Esophagus muscularis mucosa (tissue), 4 donors: Measurements from ENCODE around the gene NPPB. TPM values are rescaled to one million over a fixed set of nuclear protein-coding genes. Genes with fewer than 3 reads are reported as not detected.

Source experiments
- DNase-seq: peaks from one replicate; pipeline ENCODE4 v3.0.0-alpha.2; 2017; ENCODE audit errors: extremely low spot score
- H3K27ac ChIP-seq, 4 donors: fragments of 200-600 bp; sonication (generic); replicated peaks in 1 of 4; 1 replicate in 3 of 4; 2 replicates in 1 of 4; pipeline ENCODE4 v1.5.1; 2016 to 2019; ENCODE audit warnings: mild to moderate bottlenecking in 1 of 4
- H3K27me3 ChIP-seq, 4 donors: fragments of 200-600 bp; sonication (generic); one replicate each; pipeline versions ENCODE4 v1.5.1 to v1.6.0; 2016 to 2019
- H3K36me3 ChIP-seq, 4 donors: fragments of 200-600 bp; sonication (generic); one replicate each; pipeline ENCODE4 v1.5.1; 2016 to 2019
- H3K4me1 ChIP-seq, 4 donors: fragments of 200-600 bp; sonication (generic); one replicate each; pipeline ENCODE4 v1.5.1; 2016 to 2019
- H3K4me3 ChIP-seq, 4 donors: fragments of 200-600 bp; sonication (generic); 1 replicate in 2 of 4; 2 replicates in 2 of 4; pipeline ENCODE4 v1.5.1; 2016 to 2019; ENCODE audit warnings: mild to moderate bottlenecking in 4 of 4, moderate library complexity in 1 of 4
- H3K9me3 ChIP-seq, 4 donors: fragments of 200-600 bp; sonication (generic); 1 replicate in 3 of 4; 2 replicates in 1 of 4; pipeline ENCODE4 v1.5.1; 2016 to 2019
- EP300 ChIP-seq: sonication (generic); formaldehyde crosslinking; IDR thresholded peaks from one replicate; pipeline ENCODE4 v1.6.1; 2017; ENCODE audit warnings: antibody characterized with exemption
- POLR2A ChIP-seq: fragments of 450-650 bp; IDR thresholded peaks from one replicate; pipeline ENCODE4 v1.6.1; 2017; ENCODE audit warnings: antibody characterized with exemption, moderate library complexity, mild to moderate bottlenecking, low read depth
- POLR2AphosphoS5 ChIP-seq, 2 donors: sonication (generic); formaldehyde crosslinking; IDR thresholded peaks; one replicate each; pipeline ENCODE4 v1.6.1; 2017; ENCODE audit warnings: antibody characterized with exemption in 2 of 2
- WGBS: methylation state at CpG from one replicate; pipeline ENCODE4 v1.1.5; 2018; 5-methylcytosine and 5-hydroxymethylcytosine counted together
- intact Hi-C: fragments of 100-400 bp; cut with DNase I; formaldehyde crosslinking; loops from one replicate; pipeline ENCODE4 v1.15.1; 2023
- total RNA-seq, 4 donors: library from RNA; depleted of rRNA; stranded (reverse); fragments of >200 nt; gene quantifications; one replicate each; pipeline versions ENCODE4 v1.1.0 to v1.2.1, GENCODE V29; 2016
- TF ChIP-seq, protein P1 (sequence below), 3 experiments: fragments of 200-600 bp in 2 of 3; fragments of 450-650 bp in 1 of 3; sonication (generic) in 2 of 3; IDR thresholded peaks; one replicate each; pipeline ENCODE4 v1.5.1; 2017 to 2019; ENCODE audit warnings: antibody characterized with exemption in 3 of 3, mild to moderate bottlenecking in 2 of 3, moderate library complexity in 1 of 3

Gene NPPB
- total RNA-seq, 4 donors from 2014 or later: not detected

DNA sequence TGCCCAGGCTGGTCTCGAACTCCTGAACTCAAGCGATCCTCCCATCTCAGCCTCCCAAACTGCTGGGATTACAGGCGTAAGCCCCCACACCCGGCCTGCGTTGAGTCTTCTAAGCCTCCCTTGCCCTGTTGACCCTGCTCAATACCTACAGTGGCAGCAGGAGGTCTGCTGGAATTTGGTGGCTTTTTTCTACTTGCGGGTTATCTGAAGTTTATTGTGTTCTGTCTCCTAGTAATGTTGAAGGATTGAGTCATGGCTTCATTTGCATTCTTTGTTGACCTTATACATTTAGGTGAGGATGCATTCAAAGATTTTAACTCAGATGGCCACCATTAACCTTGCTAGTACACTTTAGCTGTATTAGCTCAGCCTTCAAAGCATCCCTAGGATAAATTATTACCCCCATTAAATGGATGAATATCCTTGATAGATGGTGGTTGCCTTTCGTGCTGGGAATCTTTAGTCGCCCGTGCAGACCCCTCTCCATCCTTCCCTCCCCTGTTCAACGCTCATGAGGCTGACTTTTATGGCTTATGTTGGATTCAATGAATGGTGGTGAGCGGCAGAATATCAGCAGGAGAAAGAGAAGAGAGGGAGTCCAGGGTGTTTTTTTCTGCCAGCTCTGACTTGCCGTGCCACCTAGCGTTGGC lies 9.7 kb upstream of the NPPB start:
- DNase-seq: no peak
- H3K4me3 ChIP-seq: no peak overlapping the region
- 67% methylated on average over 13 of the region's 13 CpGs for WGBS
- intact Hi-C loops: no loop called here
- no peaks in the 10 kb centered on the region for H3K36me3 ChIP-seq
- TF ChIP-seq POLR2A (no peak), POLR2AphosphoS5 (IDR thresholded peaks at IDR 0.05) (no peak), EP300 (no peak)
- TF ChIP-seq, protein P1, sequence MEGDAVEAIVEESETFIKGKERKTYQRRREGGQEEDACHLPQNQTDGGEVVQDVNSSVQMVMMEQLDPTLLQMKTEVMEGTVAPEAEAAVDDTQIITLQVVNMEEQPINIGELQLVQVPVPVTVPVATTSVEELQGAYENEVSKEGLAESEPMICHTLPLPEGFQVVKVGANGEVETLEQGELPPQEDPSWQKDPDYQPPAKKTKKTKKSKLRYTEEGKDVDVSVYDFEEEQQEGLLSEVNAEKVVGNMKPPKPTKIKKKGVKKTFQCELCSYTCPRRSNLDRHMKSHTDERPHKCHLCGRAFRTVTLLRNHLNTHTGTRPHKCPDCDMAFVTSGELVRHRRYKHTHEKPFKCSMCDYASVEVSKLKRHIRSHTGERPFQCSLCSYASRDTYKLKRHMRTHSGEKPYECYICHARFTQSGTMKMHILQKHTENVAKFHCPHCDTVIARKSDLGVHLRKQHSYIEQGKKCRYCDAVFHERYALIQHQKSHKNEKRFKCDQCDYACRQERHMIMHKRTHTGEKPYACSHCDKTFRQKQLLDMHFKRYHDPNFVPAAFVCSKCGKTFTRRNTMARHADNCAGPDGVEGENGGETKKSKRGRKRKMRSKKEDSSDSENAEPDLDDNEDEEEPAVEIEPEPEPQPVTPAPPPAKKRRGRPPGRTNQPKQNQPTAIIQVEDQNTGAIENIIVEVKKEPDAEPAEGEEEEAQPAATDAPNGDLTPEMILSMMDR (IDR thresholded peaks at IDR 0.05): no peak
- peaks cover 0 to 3% (median 0%) of the 10 kb centered on the region in 4 donors for H3K4me1 ChIP-seq
- peaks cover 0 to 34% (median 0%) of the 10 kb centered on the region in 4 donors for H3K27me3 ChIP-seq
- no peak overlapping the region for H3K27ac ChIP-seq
- no peaks in the 10 kb centered on the region for H3K9me3 ChIP-seq

DNA sequence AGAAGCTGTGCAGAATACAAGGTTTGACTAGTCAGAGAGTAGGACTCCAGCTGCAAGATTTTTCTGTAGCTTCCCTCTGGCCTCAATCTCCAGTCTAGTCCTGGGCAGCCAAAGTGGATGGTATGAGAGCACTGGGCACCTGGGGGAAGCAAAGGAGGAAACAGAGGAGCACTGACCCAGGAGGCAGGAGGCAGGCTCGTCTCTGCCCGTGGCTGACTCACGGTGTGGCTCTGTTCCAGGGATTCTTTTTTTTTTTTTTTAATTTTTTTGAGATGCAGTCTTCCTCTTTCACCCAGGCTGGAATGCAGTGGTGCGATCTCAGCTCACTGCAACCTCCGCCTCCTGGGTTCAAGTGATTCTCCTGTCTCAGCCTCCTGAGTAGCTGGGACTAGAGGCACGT lies 4.1 kb upstream of the NPPB start:
- DNase-seq: no peak
- Histone ChIP-seq H3K36me3 (no peaks in the 10 kb centered on the region), H3K4me3 (no peak overlapping the region), H3K4me1 (peaks cover 0 to 9% (median 6%) of the 10 kb centered on the region in 4 donors), H3K9me3 (no peaks in the 10 kb centered on the region), H3K27me3 (peaks cover 0 to 62% (median 22%) of the 10 kb centered on the region in 4 donors), H3K27ac (no peak overlapping the region)
- WGBS: 45% methylated on average over 6 of the region's 6 CpGs
- intact Hi-C loops: no loop called here
- TF ChIP-seq, protein P1 (IDR thresholded peaks at IDR 0.05): no peak
- no peak for TF ChIP-seq EP300
- TF ChIP-seq POLR2AphosphoS5 (IDR thresholded peaks at IDR 0.05): no peak
- TF ChIP-seq POLR2A: no peak

DNA sequence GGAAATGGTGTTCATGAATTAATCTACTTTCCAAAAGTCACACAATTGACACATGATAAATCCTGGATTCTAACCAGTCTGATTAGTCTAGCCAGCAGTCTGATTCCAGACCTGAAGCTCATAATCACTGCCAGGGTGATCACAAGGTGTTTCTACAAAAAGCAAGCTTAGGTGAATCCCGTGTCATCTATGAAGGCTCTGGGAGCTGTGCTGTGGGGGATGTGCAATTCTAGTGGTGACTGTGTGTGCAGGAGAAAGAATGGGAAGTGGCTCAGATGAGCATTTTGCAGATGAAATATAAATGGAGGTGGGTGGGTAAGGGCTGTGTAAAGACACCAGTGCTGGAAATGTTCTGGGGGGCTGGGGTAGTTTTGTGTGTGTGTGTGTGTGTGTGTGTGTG lies 1.8 kb upstream of the NPPB start:
- Histone ChIP-seq H3K36me3 (no peaks in the 10 kb centered on the region), H3K9me3 (no peaks in the 10 kb centered on the region), H3K27ac (no peak overlapping the region), H3K4me3 (no peak overlapping the region), H3K4me1 (peaks cover 0 to 9% (median 6%) of the 10 kb centered on the region in 4 donors), H3K27me3 (peaks cover 0 to 80% (median 24%) of the 10 kb centered on the region in 4 donors)
- no peak for TF ChIP-seq POLR2AphosphoS5 (IDR thresholded peaks at IDR 0.05)
- no peak for TF ChIP-seq POLR2A
- no peak for TF ChIP-seq EP300
- TF ChIP-seq, protein P1 (IDR thresholded peaks at IDR 0.05): no peak
- no peak for DNase-seq
- WGBS: 50% methylated on average over 1 of the region's 1 CpG
- intact Hi-C loops: no loop called here

DNA sequence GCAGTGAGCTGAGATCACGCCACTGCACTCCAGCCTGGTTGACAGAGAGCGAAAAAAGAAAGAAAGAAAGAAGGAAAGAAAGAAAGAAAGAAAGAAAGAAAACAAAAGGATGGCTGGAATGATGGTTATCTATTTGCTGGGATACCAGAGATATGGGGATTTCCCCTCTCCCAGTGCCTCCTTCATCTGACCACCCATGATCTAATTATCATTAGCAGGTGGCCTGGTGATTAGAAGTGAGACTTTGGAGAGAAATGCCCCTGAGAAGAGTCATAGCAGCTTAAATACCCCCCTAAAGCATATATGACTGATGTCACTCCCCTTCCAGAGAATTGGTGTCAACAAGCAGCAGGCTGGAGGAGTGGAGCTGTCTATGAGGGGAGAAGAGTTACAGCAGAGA lies 1.3 kb upstream of the NPPB start:
- Histone ChIP-seq H3K27me3 (peaks cover 0 to 85% (median 24%) of the 10 kb centered on the region in 4 donors), H3K9me3 (no peaks in the 10 kb centered on the region), H3K27ac (no peak overlapping the region), H3K4me3 (no peak overlapping the region), H3K36me3 (no peaks in the 10 kb centered on the region), H3K4me1 (peaks cover 0 to 9% (median 6%) of the 10 kb centered on the region in 4 donors)
- TF ChIP-seq, protein P1 (IDR thresholded peaks at IDR 0.05): no peak
- TF ChIP-seq POLR2A (no peak), EP300 (no peak), POLR2AphosphoS5 (IDR thresholded peaks at IDR 0.05) (no peak)
- WGBS: 61% methylated on average over 2 of the region's 2 CpGs
- intact Hi-C loops: no loop called here
- no peak for DNase-seq
